ENCODE results near the gene RASGRF2.

DNA sequence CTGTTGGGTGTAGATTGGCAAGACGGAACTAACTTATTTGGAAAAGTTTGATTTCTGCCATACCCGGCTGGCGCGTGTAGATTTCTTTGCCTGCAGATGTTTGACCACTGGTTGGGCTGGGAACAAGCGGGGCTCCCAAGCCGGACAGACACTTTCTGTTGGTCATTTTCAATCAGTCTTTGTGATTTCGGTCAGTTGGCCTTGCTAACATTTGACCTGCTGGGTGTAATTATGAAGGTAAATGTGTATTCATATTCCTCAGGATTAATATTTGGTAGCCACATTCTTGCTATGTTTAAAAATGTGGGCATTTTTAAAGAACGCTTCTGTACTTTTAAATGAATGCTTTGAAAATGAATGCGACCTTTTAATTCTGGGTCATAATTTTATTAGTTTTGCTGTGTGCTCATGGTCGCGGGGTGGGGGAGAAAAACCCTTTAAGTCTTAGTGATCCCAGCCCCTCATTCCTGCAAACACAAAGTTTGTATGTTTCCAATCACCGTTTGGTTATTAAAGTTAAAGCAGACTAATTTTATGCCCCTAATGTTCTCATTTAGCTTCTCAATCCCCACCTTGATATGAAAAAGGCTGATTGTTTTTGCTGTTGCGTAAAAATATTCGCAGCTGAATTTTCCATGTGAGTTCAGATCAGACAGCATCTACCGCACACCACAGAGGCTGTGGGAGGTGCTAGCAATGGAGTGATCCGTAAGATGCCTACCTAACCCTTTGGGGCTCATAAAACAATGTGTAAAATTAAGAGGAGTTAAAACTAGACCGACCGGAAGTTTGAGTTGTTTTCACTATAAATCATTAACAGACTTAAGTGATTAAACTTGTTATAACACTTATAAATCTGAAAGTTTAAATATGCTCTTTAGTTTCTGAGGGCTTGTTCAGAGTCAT lies 1.5 kb downstream of the RASGRF2 start:
- TF ChIP-seq, protein P1, sequence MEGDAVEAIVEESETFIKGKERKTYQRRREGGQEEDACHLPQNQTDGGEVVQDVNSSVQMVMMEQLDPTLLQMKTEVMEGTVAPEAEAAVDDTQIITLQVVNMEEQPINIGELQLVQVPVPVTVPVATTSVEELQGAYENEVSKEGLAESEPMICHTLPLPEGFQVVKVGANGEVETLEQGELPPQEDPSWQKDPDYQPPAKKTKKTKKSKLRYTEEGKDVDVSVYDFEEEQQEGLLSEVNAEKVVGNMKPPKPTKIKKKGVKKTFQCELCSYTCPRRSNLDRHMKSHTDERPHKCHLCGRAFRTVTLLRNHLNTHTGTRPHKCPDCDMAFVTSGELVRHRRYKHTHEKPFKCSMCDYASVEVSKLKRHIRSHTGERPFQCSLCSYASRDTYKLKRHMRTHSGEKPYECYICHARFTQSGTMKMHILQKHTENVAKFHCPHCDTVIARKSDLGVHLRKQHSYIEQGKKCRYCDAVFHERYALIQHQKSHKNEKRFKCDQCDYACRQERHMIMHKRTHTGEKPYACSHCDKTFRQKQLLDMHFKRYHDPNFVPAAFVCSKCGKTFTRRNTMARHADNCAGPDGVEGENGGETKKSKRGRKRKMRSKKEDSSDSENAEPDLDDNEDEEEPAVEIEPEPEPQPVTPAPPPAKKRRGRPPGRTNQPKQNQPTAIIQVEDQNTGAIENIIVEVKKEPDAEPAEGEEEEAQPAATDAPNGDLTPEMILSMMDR (IDR thresholded peaks at IDR 0.05) = no peak
- no peak for TF ChIP-seq POLR2A (IDR thresholded peaks at IDR 0.05)

All from uterus (tissue), 2 donors.